IPS DF 19.7 (cell line): ENCODE measurements around the gene BPIFA2.

Source experiments
- DNase-seq: peaks from one replicate; pipeline ENCODE4 v3.0.0-alpha.2; 2013; ENCODE audit warnings: low read depth, low spot score

Gene BPIFA2

GRCh38 chr20:33192912-33193501 is 25.0 kb downstream of the BPIFA2 start:
- no peak for DNase-seq

GRCh38 chr20:33199026-33199425 is 31.1 kb downstream of the BPIFA2 start:
- no peak for DNase-seq

- DNase-seq = no peak
Observed at GRCh38 chr20:33202451-33202850, 34.5 kb downstream of the BPIFA2 start.

- DNase-seq = no peak
Observed at GRCh38 chr20:33203444-33203843, 35.5 kb downstream of the BPIFA2 start.

- peak; percentile 42 for DNase-seq
Observed at GRCh38 chr20:33209789-33210188, 41.8 kb downstream of the BPIFA2 start.

GRCh38 chr20:33210371-33210770 is 42.4 kb downstream of the BPIFA2 start:
- no peak for DNase-seq

- DNase-seq = peak; percentile 60
Observed at GRCh38 chr20:33211817-33212424, 44.0 kb downstream of the BPIFA2 start.

- no peak for DNase-seq
Observed at GRCh38 chr20:33217052-33217451, 49.1 kb downstream of the BPIFA2 start, which contains the start of gene BPIFA3. TSS of gene BPIFA3 (plus strand) at chr20:33217352. CDS start at chr20:33217537, 185 bp downstream.

- no peak for DNase-seq
Observed at GRCh38 chr20:33224399-33224798, 56.4 kb downstream of the BPIFA2 start.

GRCh38 chr20:33229843-33230242 is 61.9 kb downstream of the BPIFA2 start:
- DNase-seq = no peak
